ENCODE data around the gene ZNF330. TPM values are rescaled to one million over a fixed set of nuclear protein-coding genes. Genes with fewer than 3 reads are reported as not detected.

Gene ZNF330
- total and polyA plus RNA-seq, 2 of the 8 experiments (the other 6 are each of a cell fraction or from before 2014, with no cell fraction given): 17.7 to 44.3 TPM

GRCh38 chr4:141246683-141247429 lies 26.2 kb downstream of the ZNF330 start:
- Histone ChIP-seq H3K79me2 (ENCODE audit: control insufficient read depth in 1 of 2, insufficient read depth in 2 of 2, low read length in 2 of 2) (no peaks in the 10 kb centered on the region), H2BK20ac (ENCODE audit: low read length) (no peak overlapping the region), H2BK12ac (ENCODE audit: low read depth, low read length) (no peak overlapping the region), H3K56ac (replicated peaks; ENCODE audit: insufficient read length, low read depth, low read length) (no peak overlapping the region), H3K27ac (ENCODE audit: low read depth, low read length) (no peak overlapping the region), H2BK5ac (ENCODE audit: low read depth, low read length) (no peak overlapping the region), H4K8ac (ENCODE audit: extremely low read depth, insufficient read depth, low read length) (no peak overlapping the region), H3K36me3 (ENCODE audit: control insufficient read depth in 2 of 4, insufficient read depth in 4 of 4, low read length in 3 of 4) (no peaks in the 10 kb centered on the region), H3K79me1 (ENCODE audit: low read depth, low read length) (no peaks in the 10 kb centered on the region), H3K27me3 (replicated peaks in 1 of 4; ENCODE audit: control insufficient read depth in 3 of 4, extremely low read depth in 1 of 4, insufficient read depth in 3 of 4, low read length in 3 of 4) (no peaks in the 10 kb centered on the region), H3K14ac (ENCODE audit: insufficient read length) (no peak overlapping the region), H4K5ac (ENCODE audit: insufficient read length, low read depth, low read length) (no peak overlapping the region), H3K4me1 (replicated peaks in 1 of 4; ENCODE audit: control insufficient read depth in 3 of 4, insufficient read depth in 4 of 4, low read length in 3 of 4) (no peaks in the 10 kb centered on the region), H2BK15ac (ENCODE audit: low read length) (no peak overlapping the region), H4K20me1 (replicated peaks in 1 of 2; ENCODE audit: control insufficient read depth in 1 of 2, insufficient read depth in 2 of 2, low read length in 2 of 2) (no peaks in the 10 kb centered on the region), H3K18ac (ENCODE audit: extremely low read depth, low read length) (no peak overlapping the region), H4K91ac (replicated peaks; ENCODE audit: insufficient read length, low read length) (no peak overlapping the region), H2AK5ac (ENCODE audit: low read depth, low read length) (no peak overlapping the region), H3K23me2 (ENCODE audit: low read depth, low read length) (no peaks in the 10 kb centered on the region), H3K23ac (ENCODE audit: insufficient read length) (no peak overlapping the region), H3K4me2 (ENCODE audit: insufficient read depth in 1 of 2, low read depth in 2 of 2, low read length in 2 of 2) (no peak overlapping the region), H3K9me3 (ENCODE audit: insufficient read depth in 2 of 2, low read depth in 1 of 2, low read length in 1 of 2) (no peaks in the 10 kb centered on the region), H2BK120ac (replicated peaks; ENCODE audit: low read depth, low read length) (no peak overlapping the region), H3K4ac (replicated peaks; ENCODE audit: insufficient read length, low read depth, low read length) (no peak overlapping the region), H3K9ac (replicated peaks in 1 of 4; ENCODE audit: extremely low read depth in 1 of 4, low read depth in 3 of 4, low read length in 3 of 4) (no peak overlapping the region), H3K4me3 (ENCODE audit: extremely low read depth in 1 of 4, insufficient read depth in 2 of 4, low read depth in 3 of 4, low read length in 4 of 4) (no peak overlapping the region), H2AFZ (ENCODE audit: low read length) (no peak overlapping the region)
- FAIRE-seq (no peak), DNase-seq (ENCODE audit: low read depth in 1 of 2, low spot score in 2 of 2) (no peak)
- CTCF ChIA-PET (ENCODE audit: partially characterized antibody): interaction anchor here (1.5 kb wide), 1 partner anchor 9 kb away, joined by 5 read pairs; no protein-coding TSS in a partner anchor
- POLR2A ChIA-PET (ENCODE audit: partially characterized antibody): no interaction called here
- 94% methylated on average over 2 of the region's 2 CpGs; no CpG with 5 or more reads in 1 of the 2 experiments for WGBS, 2 experiments (ENCODE audit: extremely low coverage in 1 of 2, insufficient coverage in 1 of 2, insufficient read length in 1 of 2, insufficient replicate concordance in 2 of 2, low coverage in 1 of 2, low lambda C conversion rate in 2 of 2, missing lambda C conversion rate in 1 of 2)
- TF ChIP-seq CREB1 (IDR thresholded peaks at IDR 0.05) (no peak), KDM1A (IDR thresholded peaks at IDR 0.05; ENCODE audit: borderline replicate concordance, low read length) (no peak), CEBPB (IDR thresholded peaks at IDR 0.05; ENCODE audit: low read depth, low read length) (no peak), NANOG (IDR thresholded peaks at IDR 0.05; ENCODE audit: insufficient read depth, low read depth, low read length, poor library complexity, severe bottlenecking) (no peak), MAFK (IDR thresholded peaks at IDR 0.05; ENCODE audit: low read depth, low read length) (no peak), CHD1 (IDR thresholded peaks at IDR 0.05; ENCODE audit: low read depth, low read length) (no peak), SP4 (IDR thresholded peaks at IDR 0.05; ENCODE audit: low read length) (no peak)

All from H1 (cell line).